AG04450 (cell line): Measurements from ENCODE around the gene OVOL2. TPM values are rescaled to one million over a fixed set of nuclear protein-coding genes. Genes with fewer than 3 reads are reported as not detected.
"Not testable (repeated sequence)": the region's sequence is repeated elsewhere in the genome, so short reads cannot be mapped to it uniquely, and the experiment has no call there.

Source experiments
- CTCF ChIA-PET: fragments of 300-600, 350-600 bp; formaldehyde crosslinking; extraction: SDS; loops from one replicate; lab custom pipeline; 2022; ENCODE audit warnings: antibody characterized with exemption, inconsistent platforms; lab: Charles Lee
- POLR2A ChIA-PET: fragments of 350-600 bp; formaldehyde crosslinking; extraction: SDS; loops from one replicate; lab custom pipeline; 2021; ENCODE audit warnings: antibody characterized with exemption, inconsistent platforms; lab: Yijun Ruan, JAX
- DNase-seq: peaks from one replicate; pipeline ENCODE4 v3.0.0-alpha.2; 2011; ENCODE audit warnings: low read depth, low spot score
- H3K27ac ChIP-seq: one replicate; pipeline ENCODE4 v1.5.1; 2012; ENCODE audit warnings: low read depth, low read length, control low read depth
- H3K27me3 ChIP-seq: one replicate; pipeline ENCODE4 v1.6.0; 2012; ENCODE audit warnings: low read length; ENCODE audit not compliant: control insufficient read depth, insufficient read depth
- H3K4me3 ChIP-seq: 2 replicates; pipeline ENCODE4 v1.5.1; 2011; ENCODE audit warnings: mild to moderate bottlenecking, low read depth, low read length, control low read depth
- H3K9me3 ChIP-seq: 2 replicates; pipeline ENCODE4 v1.5.1; 2012; ENCODE audit warnings: low read length; ENCODE audit not compliant: control insufficient read depth, insufficient read depth
- polyA minus RNA-seq: library from RNA; depleted of rRNA, polyadenylated mRNA; stranded (reverse); fragments of >200 nt; gene quantifications from 2 replicates; pipeline ENCODE4 v1.2.3, GENCODE V29; 2011; rRNA and poly(A)+ RNA removed
- polyA plus RNA-seq: library from polyadenylated mRNA; depleted of rRNA; stranded (reverse); fragments of >200 nt; gene quantifications from 2 replicates; pipeline ENCODE4 v1.2.3, GENCODE V29; 2011; rRNA removed
- TF ChIP-seq, protein P1 (sequence below): IDR thresholded peaks from 2 replicates; pipeline ENCODE4 v1.5.1; 2011; ENCODE audit warnings: low read depth, low read length, control low read depth, inconsistent platforms

Gene OVOL2
- polyA plus RNA-seq, result not detected in 2 replicates
- polyA minus RNA-seq, result not detected in 2 replicates

- no peaks in the 10 kb centered on the region; the same call in 1 of the 2 replicates for H3K9me3 ChIP-seq
- POLR2A ChIA-PET, result no interaction called here
- H3K4me3 ChIP-seq, result no peak within 1 kb of the TSS
- CTCF ChIA-PET, result interaction anchor here (0.5 kb wide), 1 partner anchor 100 kb away, joined by 4 read pairs; no protein-coding TSS in a partner anchor
- no peak for DNase-seq
- H3K27ac ChIP-seq, result no peak within 1 kb of the TSS
- TF ChIP-seq, protein P1, sequence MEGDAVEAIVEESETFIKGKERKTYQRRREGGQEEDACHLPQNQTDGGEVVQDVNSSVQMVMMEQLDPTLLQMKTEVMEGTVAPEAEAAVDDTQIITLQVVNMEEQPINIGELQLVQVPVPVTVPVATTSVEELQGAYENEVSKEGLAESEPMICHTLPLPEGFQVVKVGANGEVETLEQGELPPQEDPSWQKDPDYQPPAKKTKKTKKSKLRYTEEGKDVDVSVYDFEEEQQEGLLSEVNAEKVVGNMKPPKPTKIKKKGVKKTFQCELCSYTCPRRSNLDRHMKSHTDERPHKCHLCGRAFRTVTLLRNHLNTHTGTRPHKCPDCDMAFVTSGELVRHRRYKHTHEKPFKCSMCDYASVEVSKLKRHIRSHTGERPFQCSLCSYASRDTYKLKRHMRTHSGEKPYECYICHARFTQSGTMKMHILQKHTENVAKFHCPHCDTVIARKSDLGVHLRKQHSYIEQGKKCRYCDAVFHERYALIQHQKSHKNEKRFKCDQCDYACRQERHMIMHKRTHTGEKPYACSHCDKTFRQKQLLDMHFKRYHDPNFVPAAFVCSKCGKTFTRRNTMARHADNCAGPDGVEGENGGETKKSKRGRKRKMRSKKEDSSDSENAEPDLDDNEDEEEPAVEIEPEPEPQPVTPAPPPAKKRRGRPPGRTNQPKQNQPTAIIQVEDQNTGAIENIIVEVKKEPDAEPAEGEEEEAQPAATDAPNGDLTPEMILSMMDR, result no peak
- H3K27me3 ChIP-seq, result peaks cover 68% of the 10 kb centered on the region
These were observed at the start of gene OVOL2 for GRCh38 chr20:18057101-18057993. OVOL2 (minus strand) TSS chr20:18057916; CDS start chr20:18057634, 282 bp downstream.

DNA sequence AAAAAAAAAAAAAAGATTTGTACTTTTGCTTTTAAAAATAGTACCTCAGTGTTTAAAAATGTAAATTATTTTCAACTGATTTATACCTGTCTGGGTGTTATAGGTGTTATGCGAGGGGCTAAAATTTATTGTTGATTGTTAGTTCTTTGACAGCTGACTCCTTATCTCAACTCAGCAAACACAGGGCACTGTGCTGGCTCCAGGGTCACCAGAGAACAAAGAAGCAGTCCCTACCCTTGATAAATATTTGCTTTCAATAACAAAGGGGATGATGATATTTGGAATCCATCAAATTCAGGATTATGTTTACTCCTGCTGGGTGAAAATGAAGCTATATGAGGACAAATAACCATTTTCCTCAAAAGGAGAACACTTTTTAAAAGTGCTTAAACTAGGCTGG is 45.8 kb upstream of the OVOL2 start:
- H3K9me3 ChIP-seq, result no peaks in the 10 kb centered on the region
- no peak overlapping the region for H3K4me3 ChIP-seq
- TF ChIP-seq, protein P1, result no peak
- no peak overlapping the region for H3K27ac ChIP-seq
- no peak for DNase-seq
- ChIA-PET POLR2A (no interaction called here), CTCF (no interaction called here)
- H3K27me3 ChIP-seq, result no peaks in the 10 kb centered on the region

GRCh38 chr20:18101125-18101810 is 43.6 kb upstream of the OVOL2 start:
- ChIA-PET CTCF (interaction anchor here (0.6 kb wide), 1 partner anchor 1097 kb away, joined by 3 read pairs; no protein-coding TSS in a partner anchor), POLR2A (no interaction called here)

GRCh38 chr20:18100569-18100968 is 42.9 kb upstream of the OVOL2 start:
- POLR2A ChIA-PET, DNase-seq, H3K27ac ChIP-seq, H3K27me3 ChIP-seq, H3K9me3 ChIP-seq, CTCF ChIA-PET, H3K4me3 ChIP-seq: not testable (repeated sequence)

More at GRCh38 chr20:18101125-18101810, 43.6 kb upstream of the OVOL2 start:
- Histone ChIP-seq H3K4me3 (no peak overlapping the region), H3K27me3 (no peaks in the 10 kb centered on the region), H3K9me3 (no peaks in the 10 kb centered on the region), H3K27ac (no peak overlapping the region)
- TF ChIP-seq, protein P1, result no peak
- no peak for DNase-seq

GRCh38 chr20:18094191-18094590 is 36.5 kb upstream of the OVOL2 start:
- Histone ChIP-seq H3K27ac (no peak overlapping the region), H3K9me3 (no peaks in the 10 kb centered on the region), H3K4me3 (no peak overlapping the region), H3K27me3 (no peaks in the 10 kb centered on the region)
- ChIA-PET CTCF (no interaction called here), POLR2A (no interaction called here)
- no peak for DNase-seq
- TF ChIP-seq, protein P1, result no peak
